D341Med (cell line): ENCODE data around the gene MICAL3.

ENCODE experiments used
- DNase-seq: peaks from one replicate; pipeline ENCODE4 v3.0.0; 2012; ENCODE audit warnings: low spot score

MICAL3 gene

GRCh38 chr22:17761138-17761488, 263.2 kb downstream of the MICAL3 start:
- no peak for DNase-seq

GRCh38 chr22:17754233-17754925, 270.0 kb downstream of the MICAL3 start:
- peak; percentile 67 for DNase-seq

GRCh38 chr22:17753401-17753989, 270.9 kb downstream of the MICAL3 start:
- DNase-seq, result no peak

GRCh38 chr22:17751596-17751995, 272.8 kb downstream of the MICAL3 start:
- DNase-seq, result no peak

- DNase-seq, result no peak
Measured at GRCh38 chr22:17749605-17750395, 274.6 kb downstream of the MICAL3 start.

GRCh38 chr22:17748555-17749353, 275.6 kb downstream of the MICAL3 start:
- DNase-seq, result no peak

- no peak for DNase-seq
Measured at GRCh38 chr22:17746916-17747315, 277.4 kb downstream of the MICAL3 start.

GRCh38 chr22:17744430-17744829, 279.9 kb downstream of the MICAL3 start:
- DNase-seq, result no peak

GRCh38 chr22:17743661-17744411, 280.5 kb downstream of the MICAL3 start:
- DNase-seq, result no peak

- DNase-seq, result peak; percentile 92
Measured at GRCh38 chr22:17742527-17742902, 281.8 kb downstream of the MICAL3 start.

GRCh38 chr22:17741866-17742526, 282.4 kb downstream of the MICAL3 start:
- no peak for DNase-seq

GRCh38 chr22:17739196-17739975, 285.0 kb downstream of the MICAL3 start:
- DNase-seq, result no peak

GRCh38 chr22:17738386-17739128, 285.8 kb downstream of the MICAL3 start:
- DNase-seq, result no peak
